Liver (tissue), 9 donors: Measurements from ENCODE around the gene CORO2B. TPM values are rescaled to one million over a fixed set of nuclear protein-coding genes. Genes with fewer than 3 reads are reported as not detected.

Experiments
- DNase-seq: peaks from one replicate; pipeline ENCODE4 v3.0.0-alpha.2; 2017; ENCODE audit warnings: low spot score
- H3K27ac ChIP-seq, 2 donors: one replicate each; pipeline ENCODE4 v1.7.0; 2013; ENCODE audit warnings: inconsistent platforms in 2 of 2, low read length in 2 of 2, control low read depth in 1 of 2, low read depth in 1 of 2, mild to moderate bottlenecking in 1 of 2
- H3K27me3 ChIP-seq, 4 donors: one replicate each; pipeline versions ENCODE4 v1.6.1 to v1.7.0; 2013; ENCODE audit warnings: low read length in 3 of 4, inconsistent platforms in 1 of 4, mild to moderate bottlenecking in 1 of 4, moderate library complexity in 1 of 4; ENCODE audit not compliant: control insufficient read depth in 4 of 4, insufficient read depth in 4 of 4
- H3K36me3 ChIP-seq, 4 donors: one replicate each; pipeline versions ENCODE4 v1.6.1 to v1.7.0; 2013; ENCODE audit warnings: low read length in 3 of 4, mild to moderate bottlenecking in 3 of 4, low read depth in 1 of 4, moderate library complexity in 1 of 4; ENCODE audit not compliant: control insufficient read depth in 4 of 4, insufficient read depth in 3 of 4
- H3K4me1 ChIP-seq, 4 donors: one replicate each; pipeline versions ENCODE4 v1.6.1 to v1.7.0; 2013; ENCODE audit warnings: low read length in 3 of 4, mild to moderate bottlenecking in 3 of 4, moderate library complexity in 1 of 4; ENCODE audit not compliant: control insufficient read depth in 4 of 4, insufficient read depth in 4 of 4
- H3K4me3 ChIP-seq, 3 donors: one replicate each; pipeline versions ENCODE4 v1.6.1 to v1.7.0; 2013; ENCODE audit warnings: low read length in 3 of 3, control low read depth in 1 of 3, low read depth in 1 of 3, mild to moderate bottlenecking in 1 of 3
- H3K9ac ChIP-seq, 2 donors: one replicate each; pipeline ENCODE4 v1.7.0; 2013; ENCODE audit warnings: low read length in 2 of 2, mild to moderate bottlenecking in 2 of 2, moderate library complexity in 2 of 2, control low read depth in 1 of 2, low read depth in 1 of 2
- H3K9me3 ChIP-seq, 4 donors: one replicate each; pipeline versions ENCODE4 v1.6.1 to v1.7.0; 2013; ENCODE audit warnings: low read length in 3 of 4; ENCODE audit not compliant: control insufficient read depth in 4 of 4
- EGR1 ChIP-seq, 2 donors: IDR thresholded peaks; 2 replicates each; pipeline ENCODE4 v1.6.1; 2016 to 2018; ENCODE audit warnings: antibody characterized with exemption in 2 of 2, low read depth in 2 of 2
- FOXA1 ChIP-seq: IDR thresholded peaks from 2 replicates; pipeline ENCODE4 v1.6.1; 2016; ENCODE audit warnings: antibody characterized with exemption
- FOXA2 ChIP-seq: IDR thresholded peaks from 2 replicates; pipeline ENCODE4 v1.6.1; 2016; ENCODE audit warnings: antibody characterized with exemption
- GABPA ChIP-seq, 2 donors: IDR thresholded peaks in 1 of 2; conservative IDR thresholded peaks in 1 of 2; 2 replicates each; pipeline ENCODE4 v1.6.1; 2016; ENCODE audit warnings: antibody characterized with exemption in 2 of 2, mild to moderate bottlenecking in 1 of 2, moderate library complexity in 1 of 2
- HNF4A ChIP-seq, 2 donors: conservative IDR thresholded peaks; 2 replicates each; pipeline ENCODE4 v1.6.1; 2016; ENCODE audit warnings: antibody characterized with exemption in 2 of 2, mild to moderate bottlenecking in 2 of 2
- HNF4G ChIP-seq: IDR thresholded peaks from 2 replicates; pipeline ENCODE4 v1.6.1; 2016; ENCODE audit warnings: antibody characterized with exemption
- JUND ChIP-seq, 2 donors: IDR thresholded peaks; 2 replicates each; pipeline ENCODE4 v1.6.1; 2016; ENCODE audit warnings: antibody characterized with exemption in 2 of 2
- NR2F2 ChIP-seq: IDR thresholded peaks from 2 replicates; pipeline ENCODE4 v1.6.1; 2016; ENCODE audit warnings: antibody characterized with exemption
- RAD21 ChIP-seq, 2 donors: IDR thresholded peaks; 2 replicates each; pipeline ENCODE4 v1.6.1; 2016; ENCODE audit warnings: antibody characterized with exemption in 2 of 2, mild to moderate bottlenecking in 2 of 2
- RXRA ChIP-seq, 2 donors: IDR thresholded peaks; 2 replicates each; pipeline ENCODE4 v1.6.1; 2017 to 2018; ENCODE audit warnings: antibody characterized with exemption in 2 of 2, mild to moderate bottlenecking in 1 of 2
- SP1 ChIP-seq: IDR thresholded peaks from 2 replicates; pipeline ENCODE4 v1.6.1; 2018; ENCODE audit warnings: antibody characterized with exemption, mild to moderate bottlenecking
- TAF1 ChIP-seq: conservative IDR thresholded peaks from 2 replicates; pipeline ENCODE4 v1.6.1; 2016; ENCODE audit warnings: antibody characterized with exemption, mild to moderate bottlenecking
- YY1 ChIP-seq: IDR thresholded peaks from 2 replicates; pipeline ENCODE4 v1.6.1; 2016; ENCODE audit warnings: antibody characterized with exemption, mild to moderate bottlenecking
- WGBS: extraction: QIAGEN DNeasy Blood & Tissue Kit; methylation state at CpG from one replicate; pipeline ENCODE4 v1.1.7; 2013; 5-methylcytosine and 5-hydroxymethylcytosine counted together
- polyA plus RNA-seq, 2 donors: library from polyadenylated mRNA; stranded (reverse) in 1 of 2; unstranded in 1 of 2; fragments of 200-250 nt in 1 of 2; fragments of >200 nt in 1 of 2; fragmentation: Nextera tagmentation in 1 of 2; extraction: Ambion mirVana in 1 of 2; gene quantifications; one replicate each; pipeline versions ENCODE4 v1.2.1 to v1.2.3, GENCODE V29; 2013 to 2015
- total RNA-seq, 2 donors: library from RNA; depleted of rRNA; stranded (reverse); fragments of >200 nt; gene quantifications; one replicate each; pipeline ENCODE4 v1.2.3, GENCODE V29; 2014
- TF ChIP-seq, protein P1 (sequence below): fragments of 150-350 bp; IDR thresholded peaks from 2 replicates; pipeline ENCODE4 v1.5.1; 2017; ENCODE audit warnings: improper control_type of control experiment, low read depth, low read length; ENCODE audit not compliant: missing input control
- TF ChIP-seq, protein P2 (sequence below): IDR thresholded peaks from 2 replicates; pipeline ENCODE4 v1.6.1; 2016; ENCODE audit warnings: antibody characterized with exemption
- TF ChIP-seq, protein P3 (sequence below): IDR thresholded peaks from 2 replicates; pipeline ENCODE4 v1.6.1; 2016; ENCODE audit warnings: antibody characterized with exemption, mild to moderate bottlenecking
- TF ChIP-seq, protein P4 (sequence below): IDR thresholded peaks from 2 replicates; pipeline ENCODE4 v1.6.1; 2016; ENCODE audit warnings: antibody characterized with exemption
- TF ChIP-seq, protein P5 (sequence below): IDR thresholded peaks from 2 replicates; pipeline ENCODE4 v1.6.1; 2016; ENCODE audit warnings: antibody characterized with exemption
- donor health status: healthy.
- donor health status: healthy.
- donor health status: healthy.
- donor health status: healthy.
- donor health status: healthy.

CORO2B gene
- total and polyA plus RNA-seq, 4 donors = 0.15 to 0.65 (median 0.52) TPM

DNA sequence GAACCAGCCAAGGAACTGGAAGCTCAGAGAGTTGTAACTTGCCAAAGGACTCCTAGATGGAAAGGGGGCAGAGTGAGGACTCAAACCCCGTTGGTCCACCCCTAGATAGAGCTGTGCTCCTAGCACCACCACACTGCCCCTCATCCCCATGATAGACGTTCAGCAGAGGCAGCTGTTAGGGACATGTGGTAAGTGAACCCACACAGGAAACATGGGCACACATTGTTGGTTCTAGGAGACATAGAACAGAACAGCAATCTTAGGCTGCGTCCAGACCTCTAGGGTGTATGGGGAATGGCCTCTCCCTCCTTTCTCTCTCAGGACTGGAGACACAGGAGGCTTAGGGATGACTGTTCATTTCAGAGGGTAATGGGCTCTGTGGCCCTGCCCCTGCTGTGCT, 139.2 kb downstream of the CORO2B start:
- Histone ChIP-seq H3K9me3 (peaks cover 0 to 1% (median 0%) of the 10 kb centered on the region in 4 donors), H3K27ac (no peak overlapping the region), H3K4me1 (no peaks in the 10 kb centered on the region), H3K36me3 (no peaks in the 10 kb centered on the region), H3K27me3 (no peaks in the 10 kb centered on the region), H3K9ac (no peak overlapping the region), H3K4me3 (no peak overlapping the region)
- TF ChIP-seq SP1 = no peak
- TF ChIP-seq, protein P1, sequence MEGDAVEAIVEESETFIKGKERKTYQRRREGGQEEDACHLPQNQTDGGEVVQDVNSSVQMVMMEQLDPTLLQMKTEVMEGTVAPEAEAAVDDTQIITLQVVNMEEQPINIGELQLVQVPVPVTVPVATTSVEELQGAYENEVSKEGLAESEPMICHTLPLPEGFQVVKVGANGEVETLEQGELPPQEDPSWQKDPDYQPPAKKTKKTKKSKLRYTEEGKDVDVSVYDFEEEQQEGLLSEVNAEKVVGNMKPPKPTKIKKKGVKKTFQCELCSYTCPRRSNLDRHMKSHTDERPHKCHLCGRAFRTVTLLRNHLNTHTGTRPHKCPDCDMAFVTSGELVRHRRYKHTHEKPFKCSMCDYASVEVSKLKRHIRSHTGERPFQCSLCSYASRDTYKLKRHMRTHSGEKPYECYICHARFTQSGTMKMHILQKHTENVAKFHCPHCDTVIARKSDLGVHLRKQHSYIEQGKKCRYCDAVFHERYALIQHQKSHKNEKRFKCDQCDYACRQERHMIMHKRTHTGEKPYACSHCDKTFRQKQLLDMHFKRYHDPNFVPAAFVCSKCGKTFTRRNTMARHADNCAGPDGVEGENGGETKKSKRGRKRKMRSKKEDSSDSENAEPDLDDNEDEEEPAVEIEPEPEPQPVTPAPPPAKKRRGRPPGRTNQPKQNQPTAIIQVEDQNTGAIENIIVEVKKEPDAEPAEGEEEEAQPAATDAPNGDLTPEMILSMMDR = no peak
- TF ChIP-seq HNF4A (conservative IDR thresholded peaks at IDR 0.05) = no peak
- TF ChIP-seq, protein P2, sequence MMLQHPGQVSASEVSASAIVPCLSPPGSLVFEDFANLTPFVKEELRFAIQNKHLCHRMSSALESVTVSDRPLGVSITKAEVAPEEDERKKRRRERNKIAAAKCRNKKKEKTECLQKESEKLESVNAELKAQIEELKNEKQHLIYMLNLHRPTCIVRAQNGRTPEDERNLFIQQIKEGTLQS = no peak
- TF ChIP-seq, protein P3, sequence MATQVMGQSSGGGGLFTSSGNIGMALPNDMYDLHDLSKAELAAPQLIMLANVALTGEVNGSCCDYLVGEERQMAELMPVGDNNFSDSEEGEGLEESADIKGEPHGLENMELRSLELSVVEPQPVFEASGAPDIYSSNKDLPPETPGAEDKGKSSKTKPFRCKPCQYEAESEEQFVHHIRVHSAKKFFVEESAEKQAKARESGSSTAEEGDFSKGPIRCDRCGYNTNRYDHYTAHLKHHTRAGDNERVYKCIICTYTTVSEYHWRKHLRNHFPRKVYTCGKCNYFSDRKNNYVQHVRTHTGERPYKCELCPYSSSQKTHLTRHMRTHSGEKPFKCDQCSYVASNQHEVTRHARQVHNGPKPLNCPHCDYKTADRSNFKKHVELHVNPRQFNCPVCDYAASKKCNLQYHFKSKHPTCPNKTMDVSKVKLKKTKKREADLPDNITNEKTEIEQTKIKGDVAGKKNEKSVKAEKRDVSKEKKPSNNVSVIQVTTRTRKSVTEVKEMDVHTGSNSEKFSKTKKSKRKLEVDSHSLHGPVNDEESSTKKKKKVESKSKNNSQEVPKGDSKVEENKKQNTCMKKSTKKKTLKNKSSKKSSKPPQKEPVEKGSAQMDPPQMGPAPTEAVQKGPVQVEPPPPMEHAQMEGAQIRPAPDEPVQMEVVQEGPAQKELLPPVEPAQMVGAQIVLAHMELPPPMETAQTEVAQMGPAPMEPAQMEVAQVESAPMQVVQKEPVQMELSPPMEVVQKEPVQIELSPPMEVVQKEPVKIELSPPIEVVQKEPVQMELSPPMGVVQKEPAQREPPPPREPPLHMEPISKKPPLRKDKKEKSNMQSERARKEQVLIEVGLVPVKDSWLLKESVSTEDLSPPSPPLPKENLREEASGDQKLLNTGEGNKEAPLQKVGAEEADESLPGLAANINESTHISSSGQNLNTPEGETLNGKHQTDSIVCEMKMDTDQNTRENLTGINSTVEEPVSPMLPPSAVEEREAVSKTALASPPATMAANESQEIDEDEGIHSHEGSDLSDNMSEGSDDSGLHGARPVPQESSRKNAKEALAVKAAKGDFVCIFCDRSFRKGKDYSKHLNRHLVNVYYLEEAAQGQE = no peak
- no peak for TF ChIP-seq GABPA (IDR thresholded peaks at IDR 0.05 in 1 of 2, conservative IDR thresholded peaks at IDR 0.05 in 1 of 2)
- TF ChIP-seq FOXA2 = no peak
- TF ChIP-seq RXRA (IDR thresholded peaks at IDR 0.05) = no peak
- TF ChIP-seq TAF1 = no peak
- no peak for TF ChIP-seq FOXA1
- TF ChIP-seq HNF4G = no peak
- TF ChIP-seq, protein P4, sequence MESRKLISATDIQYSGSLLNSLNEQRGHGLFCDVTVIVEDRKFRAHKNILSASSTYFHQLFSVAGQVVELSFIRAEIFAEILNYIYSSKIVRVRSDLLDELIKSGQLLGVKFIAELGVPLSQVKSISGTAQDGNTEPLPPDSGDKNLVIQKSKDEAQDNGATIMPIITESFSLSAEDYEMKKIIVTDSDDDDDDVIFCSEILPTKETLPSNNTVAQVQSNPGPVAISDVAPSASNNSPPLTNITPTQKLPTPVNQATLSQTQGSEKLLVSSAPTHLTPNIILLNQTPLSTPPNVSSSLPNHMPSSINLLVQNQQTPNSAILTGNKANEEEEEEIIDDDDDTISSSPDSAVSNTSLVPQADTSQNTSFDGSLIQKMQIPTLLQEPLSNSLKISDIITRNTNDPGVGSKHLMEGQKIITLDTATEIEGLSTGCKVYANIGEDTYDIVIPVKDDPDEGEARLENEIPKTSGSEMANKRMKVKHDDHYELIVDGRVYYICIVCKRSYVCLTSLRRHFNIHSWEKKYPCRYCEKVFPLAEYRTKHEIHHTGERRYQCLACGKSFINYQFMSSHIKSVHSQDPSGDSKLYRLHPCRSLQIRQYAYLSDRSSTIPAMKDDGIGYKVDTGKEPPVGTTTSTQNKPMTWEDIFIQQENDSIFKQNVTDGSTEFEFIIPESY = no peak
- no peak for TF ChIP-seq YY1
- no peak for TF ChIP-seq JUND (IDR thresholded peaks at IDR 0.05)
- no peak for TF ChIP-seq EGR1 (IDR thresholded peaks at IDR 0.05; ENCODE audit: low read depth in 2 of 2)
- no peak for TF ChIP-seq NR2F2
- TF ChIP-seq, protein P5, sequence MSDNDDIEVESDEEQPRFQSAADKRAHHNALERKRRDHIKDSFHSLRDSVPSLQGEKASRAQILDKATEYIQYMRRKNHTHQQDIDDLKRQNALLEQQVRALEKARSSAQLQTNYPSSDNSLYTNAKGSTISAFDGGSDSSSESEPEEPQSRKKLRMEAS = no peak
- TF ChIP-seq RAD21 (IDR thresholded peaks at IDR 0.05) = no peak
- DNase-seq = no peak
- 71% methylated on average over 3 of the region's 3 CpGs for WGBS
